Spleen (tissue), 7 donors: ENCODE results near the gene FLCN.

Source experiments
- CTCF ChIP-seq, 11 experiments: fragments of 200-600 bp in 7 of 11; fragments of 450-650 bp in 4 of 11; sonication (generic) in 4 of 11; IDR thresholded peaks in 8 of 11; conservative IDR thresholded peaks in 3 of 11; 1 replicate in 7 of 11; 2 replicates in 4 of 11; pipeline versions ENCODE4 v1.4.0 to v1.8.0; 2016 to 2021; ENCODE audit warnings: antibody characterized with exemption in 11 of 11, inconsistent platforms in 4 of 11, mild to moderate bottlenecking in 1 of 11
- POLR2A ChIP-seq, 3 donors: fragments of 450-650 bp; IDR thresholded peaks; one replicate each; pipeline ENCODE4 v1.5.1; 2017; ENCODE audit warnings: antibody characterized with exemption in 3 of 3, mild to moderate bottlenecking in 1 of 3
- POLR2AphosphoS5 ChIP-seq, 3 donors: sonication (generic); formaldehyde crosslinking; IDR thresholded peaks; one replicate each; pipeline ENCODE4 v1.5.1; 2017; ENCODE audit warnings: antibody characterized with exemption in 3 of 3
- donor health status: DM: no; HTN: no; CAD: no; lungs with moderate emphysema.
- donor health status: DM: no; HTN: no; CAD: no.
- donor health status: DM: no; HTN: no; CAD: no.

- no peak for TF ChIP-seq CTCF (IDR thresholded peaks at IDR 0.05 in 8 of 11, conservative IDR thresholded peaks at IDR 0.05 in 3 of 11)
- peak; percentile 26 to 71 (median 64) for TF ChIP-seq POLR2AphosphoS5 (IDR thresholded peaks at IDR 0.05)
- TF ChIP-seq POLR2A (IDR thresholded peaks at IDR 0.05): no peak
Measured at GRCh38 chr17:17164156-17164555, 72.8 kb downstream of the FLCN start.
